NT2/D1 (cell line): ENCODE measurements around the gene RBSN.

ENCODE experiments used
- DNase-seq: peaks from one replicate; pipeline ENCODE4 v3.0.0-alpha.2; 2011; ENCODE audit warnings: low read depth, low spot score
- H3K27me3 ChIP-seq: 2 replicates; pipeline ENCODE4 v1.6.0; 2011; ENCODE audit warnings: mild to moderate bottlenecking; ENCODE audit not compliant: insufficient read length, insufficient read depth
- H3K36me3 ChIP-seq: 2 replicates; pipeline ENCODE4 v1.6.1; 2011; ENCODE audit warnings: mild to moderate bottlenecking, low read length, mixed read lengths; ENCODE audit not compliant: insufficient read depth, insufficient read length
- H3K4me1 ChIP-seq: 2 replicates; pipeline ENCODE4 v1.5.1; 2011; ENCODE audit not compliant: insufficient read depth, insufficient read length
- H3K4me3 ChIP-seq: 2 replicates; pipeline ENCODE4 v1.5.1; 2011; ENCODE audit warnings: low read depth; ENCODE audit not compliant: insufficient read length
- H3K9ac ChIP-seq: 2 replicates; pipeline ENCODE4 v1.6.0; 2011; ENCODE audit warnings: low read depth; ENCODE audit not compliant: insufficient read length
- H3K9me3 ChIP-seq: 2 replicates; pipeline ENCODE4 v1.5.1; 2011; ENCODE audit warnings: mild to moderate bottlenecking, low read length; ENCODE audit not compliant: insufficient read depth
- SUZ12 ChIP-seq: IDR thresholded peaks from 2 replicates; pipeline ENCODE4 v1.6.1; 2011; ENCODE audit not compliant: insufficient read length, insufficient read depth; ENCODE audit errors: extremely low read depth
- YY1 ChIP-seq: IDR thresholded peaks from 2 replicates; pipeline ENCODE4 v1.6.1; 2011; ENCODE audit not compliant: insufficient read length, insufficient read depth
- ZNF274 ChIP-seq: IDR thresholded peaks from 2 replicates; pipeline ENCODE4 v1.6.1; 2011; ENCODE audit warnings: mild to moderate bottlenecking, low read depth, low read length

Gene RBSN

GRCh38 chr3:15044326-15044725 lies 54.6 kb downstream of the RBSN start:
- no peak overlapping the region for H3K9ac ChIP-seq

GRCh38 chr3:15043408-15044171 lies 55.4 kb downstream of the RBSN start:
- DNase-seq, result no peak
- Histone ChIP-seq H3K9ac (no peak overlapping the region), H3K4me3 (no peak overlapping the region), H3K36me3 (peaks cover 92% of the 10 kb centered on the region), H3K9me3 (no peaks in the 10 kb centered on the region), H3K27me3 (no peaks in the 10 kb centered on the region), H3K4me1 (no peaks in the 10 kb centered on the region)
- TF ChIP-seq YY1 (no peak), ZNF274 (no peak), SUZ12 (no peak)

More at GRCh38 chr3:15044326-15044725, 54.6 kb downstream of the RBSN start:
- Histone ChIP-seq H3K27me3 (no peaks in the 10 kb centered on the region), H3K4me1 (no peaks in the 10 kb centered on the region), H3K4me3 (no peak overlapping the region), H3K36me3 (peaks cover 92% of the 10 kb centered on the region), H3K9me3 (no peaks in the 10 kb centered on the region)
- no peak for TF ChIP-seq YY1
- TF ChIP-seq SUZ12, result no peak
- no peak for TF ChIP-seq ZNF274
- DNase-seq, result no peak

- Histone ChIP-seq H3K9ac (no peak overlapping the region), H3K9me3 (no peaks in the 10 kb centered on the region), H3K4me3 (no peak overlapping the region), H3K36me3 (peaks cover 93% of the 10 kb centered on the region), H3K4me1 (no peaks in the 10 kb centered on the region), H3K27me3 (no peaks in the 10 kb centered on the region)
- TF ChIP-seq SUZ12, result no peak
- no peak for TF ChIP-seq ZNF274
- TF ChIP-seq YY1, result no peak
- DNase-seq, result no peak
Measured at GRCh38 chr3:15042936-15043335, 56.0 kb downstream of the RBSN start.

- Histone ChIP-seq H3K4me3 (no peak overlapping the region), H3K27me3 (no peaks in the 10 kb centered on the region), H3K9ac (no peak overlapping the region), H3K4me1 (no peaks in the 10 kb centered on the region), H3K9me3 (no peaks in the 10 kb centered on the region), H3K36me3 (peaks cover 93% of the 10 kb centered on the region)
- DNase-seq, result no peak
- TF ChIP-seq ZNF274, result no peak
- TF ChIP-seq YY1, result no peak
- TF ChIP-seq SUZ12, result no peak
Measured at GRCh38 chr3:15041950-15042349, 57.0 kb downstream of the RBSN start.

- no peaks in the 10 kb centered on the region for H3K4me1 ChIP-seq
- no peak for DNase-seq
- peaks cover 90% of the 10 kb centered on the region for H3K36me3 ChIP-seq
- H3K4me3 ChIP-seq, result no peak overlapping the region
- no peak overlapping the region for H3K9ac ChIP-seq
- no peaks in the 10 kb centered on the region for H3K27me3 ChIP-seq
- no peaks in the 10 kb centered on the region for H3K9me3 ChIP-seq
- no peak for TF ChIP-seq ZNF274
- TF ChIP-seq SUZ12, result no peak
- no peak for TF ChIP-seq YY1
Measured at GRCh38 chr3:15040844-15041243, 58.1 kb downstream of the RBSN start.

GRCh38 chr3:15038306-15038705 lies 60.6 kb downstream of the RBSN start:
- no peak overlapping the region for H3K4me3 ChIP-seq
- no peaks in the 10 kb centered on the region for H3K4me1 ChIP-seq
- TF ChIP-seq YY1 (no peak), SUZ12 (no peak), ZNF274 (no peak)
- no peaks in the 10 kb centered on the region for H3K9me3 ChIP-seq
- no peaks in the 10 kb centered on the region for H3K27me3 ChIP-seq
- H3K9ac ChIP-seq, result no peak overlapping the region
- H3K36me3 ChIP-seq, result peaks cover 86% of the 10 kb centered on the region
- no peak for DNase-seq

GRCh38 chr3:15033103-15033502 lies 65.8 kb downstream of the RBSN start:
- Histone ChIP-seq H3K4me3 (no peak overlapping the region), H3K36me3 (peaks cover 82% of the 10 kb centered on the region), H3K4me1 (no peaks in the 10 kb centered on the region), H3K9me3 (no peaks in the 10 kb centered on the region), H3K27me3 (no peaks in the 10 kb centered on the region), H3K9ac (no peak overlapping the region)
- DNase-seq, result no peak
- TF ChIP-seq ZNF274 (no peak), YY1 (no peak), SUZ12 (no peak)
